ENCODE results near the gene UFC1. TPM values are rescaled to one million over a fixed set of nuclear protein-coding genes. Genes with fewer than 3 reads are reported as not detected.

Gene UFC1
- total and polyA plus RNA-seq, 2 of the 13 experiments (the other 11 are each of a cell fraction or from before 2014, with no cell fraction given) = 72.8 to 85.2 TPM

- TF ChIP-seq HNF1A (IDR thresholded peaks at IDR 0.05; ENCODE audit: low read depth) (no peak), HNF1A (CRISPR knock-in tag; IDR thresholded peaks at IDR 0.05; ENCODE audit: borderline replicate concordance) (no peak; the same call in 1 of the 2 replicates), SRF (IDR thresholded peaks at IDR 0.05; ENCODE audit: low read depth, low read length) (no peak), ZNF451 (CRISPR knock-in tag; IDR thresholded peaks at IDR 0.05) (no peak), ZNF530 (CRISPR knock-in tag; IDR thresholded peaks at IDR 0.05; ENCODE audit: low read depth) (no peak), BCL6 (CRISPR knock-in tag; IDR thresholded peaks at IDR 0.05) (no peak), POGZ (CRISPR knock-in tag; IDR thresholded peaks at IDR 0.05) (peak; percentile 83), PTBP1 (IDR thresholded peaks at IDR 0.05; ENCODE audit: low read depth, low read length, poor library complexity, severe bottlenecking) (peak; percentile 8), ZNF350 (CRISPR knock-in tag; IDR thresholded peaks at IDR 0.05; ENCODE audit: borderline replicate concordance, low read depth) (peak; percentile 53; the same call in 1 of the 2 replicates), GZF1 (CRISPR knock-in tag; IDR thresholded peaks at IDR 0.05) (no peak), ZBTB7A (CRISPR knock-in tag; IDR thresholded peaks at IDR 0.05) (no peak), ZNF737 (CRISPR knock-in tag; IDR thresholded peaks at IDR 0.05; ENCODE audit: borderline replicate concordance) (no peak), THAP11 (CRISPR knock-in tag; IDR thresholded peaks at IDR 0.05) (peak; percentile 89), ZNF691 (CRISPR knock-in tag; IDR thresholded peaks at IDR 0.05; ENCODE audit: borderline replicate concordance, low read depth) (no peak), ZNF44 (CRISPR knock-in tag; IDR thresholded peaks at IDR 0.05) (peak; percentile 15; the same call in 1 of the 2 replicates), FLYWCH1 (CRISPR knock-in tag; IDR thresholded peaks at IDR 0.05) (no peak)
- TF ChIP-seq, protein P1, sequence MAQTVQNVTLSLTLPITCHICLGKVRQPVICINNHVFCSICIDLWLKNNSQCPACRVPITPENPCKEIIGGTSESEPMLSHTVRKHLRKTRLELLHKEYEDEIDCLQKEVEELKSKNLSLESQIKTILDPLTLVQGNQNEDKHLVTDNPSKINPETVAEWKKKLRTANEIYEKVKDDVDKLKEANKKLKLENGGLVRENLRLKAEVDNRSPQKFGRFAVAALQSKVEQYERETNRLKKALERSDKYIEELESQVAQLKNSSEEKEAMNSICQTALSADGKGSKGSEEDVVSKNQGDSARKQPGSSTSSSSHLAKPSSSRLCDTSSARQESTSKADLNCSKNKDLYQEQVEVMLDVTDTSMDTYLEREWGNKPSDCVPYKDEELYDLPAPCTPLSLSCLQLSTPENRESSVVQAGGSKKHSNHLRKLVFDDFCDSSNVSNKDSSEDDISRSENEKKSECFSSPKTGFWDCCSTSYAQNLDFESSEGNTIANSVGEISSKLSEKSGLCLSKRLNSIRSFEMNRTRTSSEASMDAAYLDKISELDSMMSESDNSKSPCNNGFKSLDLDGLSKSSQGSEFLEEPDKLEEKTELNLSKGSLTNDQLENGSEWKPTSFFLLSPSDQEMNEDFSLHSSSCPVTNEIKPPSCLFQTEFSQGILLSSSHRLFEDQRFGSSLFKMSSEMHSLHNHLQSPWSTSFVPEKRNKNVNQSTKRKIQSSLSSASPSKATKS (CRISPR knock-in tag; IDR thresholded peaks at IDR 0.05) = no peak
- TF ChIP-seq, protein P2, sequence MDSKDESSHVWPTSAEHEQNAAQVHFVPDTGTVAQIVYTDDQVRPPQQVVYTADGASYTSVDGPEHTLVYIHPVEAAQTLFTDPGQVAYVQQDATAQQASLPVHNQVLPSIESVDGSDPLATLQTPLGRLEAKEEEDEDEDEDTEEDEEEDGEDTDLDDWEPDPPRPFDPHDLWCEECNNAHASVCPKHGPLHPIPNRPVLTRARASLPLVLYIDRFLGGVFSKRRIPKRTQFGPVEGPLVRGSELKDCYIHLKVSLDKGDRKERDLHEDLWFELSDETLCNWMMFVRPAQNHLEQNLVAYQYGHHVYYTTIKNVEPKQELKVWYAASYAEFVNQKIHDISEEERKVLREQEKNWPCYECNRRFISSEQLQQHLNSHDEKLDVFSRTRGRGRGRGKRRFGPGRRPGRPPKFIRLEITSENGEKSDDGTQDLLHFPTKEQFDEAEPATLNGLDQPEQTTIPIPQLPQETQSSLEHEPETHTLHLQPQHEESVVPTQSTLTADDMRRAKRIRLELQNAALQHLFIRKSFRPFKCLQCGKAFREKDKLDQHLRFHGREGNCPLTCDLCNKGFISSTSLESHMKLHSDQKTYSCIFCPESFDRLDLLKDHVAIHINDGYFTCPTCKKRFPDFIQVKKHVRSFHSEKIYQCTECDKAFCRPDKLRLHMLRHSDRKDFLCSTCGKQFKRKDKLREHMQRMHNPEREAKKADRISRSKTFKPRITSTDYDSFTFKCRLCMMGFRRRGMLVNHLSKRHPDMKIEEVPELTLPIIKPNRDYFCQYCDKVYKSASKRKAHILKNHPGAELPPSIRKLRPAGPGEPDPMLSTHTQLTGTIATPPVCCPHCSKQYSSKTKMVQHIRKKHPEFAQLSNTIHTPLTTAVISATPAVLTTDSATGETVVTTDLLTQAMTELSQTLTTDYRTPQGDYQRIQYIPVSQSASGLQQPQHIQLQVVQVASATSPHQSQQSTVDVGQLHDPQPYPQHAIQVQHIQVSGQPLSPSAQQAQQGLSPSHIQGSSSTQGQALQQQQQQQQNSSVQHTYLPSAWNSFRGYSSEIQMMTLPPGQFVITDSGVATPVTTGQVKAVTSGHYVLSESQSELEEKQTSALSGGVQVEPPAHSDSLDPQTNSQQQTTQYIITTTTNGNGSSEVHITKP (CRISPR knock-in tag; IDR thresholded peaks at IDR 0.05; ENCODE audit: low read depth) = no peak; the same call in 1 of the 2 replicates
Measured at GRCh38 chr1:161165742-161166668, 12.2 kb downstream of the UFC1 start, which contains the start of gene PPOX (continued).

All from HepG2 (cell line).